H9 (cell line): Measurements from ENCODE around the gene IL1RAPL1. TPM values are rescaled to one million over a fixed set of nuclear protein-coding genes. Genes with fewer than 3 reads are reported as not detected.

Experiments used
- DNase-seq: peaks from one replicate; pipeline ENCODE4 v3.0.0-alpha.2; 2017
- H2AFZ ChIP-seq: one replicate; pipeline ENCODE4 v1.6.1; 2013; ENCODE audit warnings: mild to moderate bottlenecking, low read length, control low read depth, moderate library complexity
- H2AK5ac ChIP-seq: 2 replicates; pipeline ENCODE4 v1.6.1; 2013; ENCODE audit warnings: low read length, control low read depth, mixed read lengths; ENCODE audit not compliant: insufficient read length
- H2BK120ac ChIP-seq: one replicate; pipeline ENCODE4 v1.6.1; 2013; ENCODE audit warnings: low read depth, mild to moderate bottlenecking, low read length, control low read depth, inconsistent platforms; ENCODE audit not compliant: poor library complexity, severe bottlenecking
- H2BK12ac ChIP-seq: 2 replicates; pipeline ENCODE4 v1.6.1; 2013; ENCODE audit warnings: low read length, control low read depth, mixed read lengths, low read depth; ENCODE audit not compliant: insufficient read length
- H2BK15ac ChIP-seq: 2 replicates; pipeline ENCODE4 v1.6.1; 2013; ENCODE audit warnings: low read depth, low read length, control low read depth
- H2BK20ac ChIP-seq: one replicate; pipeline ENCODE4 v1.6.1; 2013; ENCODE audit warnings: low read depth, mild to moderate bottlenecking, low read length, control low read depth, inconsistent platforms; ENCODE audit not compliant: poor library complexity, severe bottlenecking
- H2BK5ac ChIP-seq: 2 replicates; pipeline ENCODE4 v1.6.1; 2013; ENCODE audit warnings: low read length, control low read depth, mixed read lengths; ENCODE audit not compliant: insufficient read length
- H3K14ac ChIP-seq: 2 replicates; pipeline ENCODE4 v1.6.1; 2013; ENCODE audit warnings: low read length, control low read depth; ENCODE audit not compliant: insufficient read depth
- H3K18ac ChIP-seq: 2 replicates; pipeline ENCODE4 v1.6.1; 2013; ENCODE audit warnings: low read depth, mild to moderate bottlenecking, mixed read lengths, low read length, control low read depth; ENCODE audit not compliant: insufficient read length
- H3K23ac ChIP-seq: 2 replicates; pipeline ENCODE4 v1.6.1; 2013; ENCODE audit warnings: low read length, control low read depth, mixed read lengths, low read depth; ENCODE audit not compliant: insufficient read length
- H3K23me2 ChIP-seq: 2 replicates; pipeline ENCODE4 v1.6.1; 2013; ENCODE audit warnings: low read depth, mild to moderate bottlenecking, mixed read lengths, low read length, control low read depth; ENCODE audit not compliant: insufficient read length, poor library complexity, severe bottlenecking
- H3K27ac ChIP-seq: 2 replicates; pipeline ENCODE4 v1.5.1; 2013; ENCODE audit warnings: low read length, control low read depth, mixed read lengths, low read depth; ENCODE audit not compliant: insufficient read length
- H3K27me3 ChIP-seq: 2 replicates; pipeline ENCODE4 v1.6.1; 2013; ENCODE audit warnings: low read length, control low read depth, inconsistent platforms; ENCODE audit not compliant: insufficient read depth
- H3K4ac ChIP-seq: 2 replicates; pipeline ENCODE4 v1.6.1; 2013; ENCODE audit warnings: low read depth, mild to moderate bottlenecking, control low read depth, inconsistent platforms, low read length, moderate library complexity
- H3K4me1 ChIP-seq: 2 replicates; pipeline ENCODE4 v1.6.1; 2013; ENCODE audit warnings: low read length, control low read depth, inconsistent platforms; ENCODE audit not compliant: insufficient read depth
- H3K4me2 ChIP-seq: 2 replicates; pipeline ENCODE4 v1.6.1; 2013; ENCODE audit warnings: low read length, control low read depth, mixed read lengths; ENCODE audit not compliant: insufficient read length, insufficient read depth
- H3K56ac ChIP-seq: 2 replicates; pipeline ENCODE4 v1.6.1; 2013; ENCODE audit warnings: low read depth, mild to moderate bottlenecking, mixed read lengths, low read length, control low read depth; ENCODE audit not compliant: insufficient read length
- H3K79me1 ChIP-seq: 2 replicates; pipeline ENCODE4 v1.6.1; 2013; ENCODE audit warnings: low read depth, mild to moderate bottlenecking, moderate library complexity, low read length, control low read depth, inconsistent platforms; ENCODE audit not compliant: insufficient read depth, poor library complexity, severe bottlenecking
- H3K79me2 ChIP-seq: 2 replicates; pipeline ENCODE4 v1.6.1; 2013; ENCODE audit warnings: low read length, control low read depth, inconsistent platforms; ENCODE audit not compliant: insufficient read depth
- H3K9ac ChIP-seq: 2 replicates; pipeline ENCODE4 v1.6.1; 2013; ENCODE audit warnings: low read length, control low read depth, mixed read lengths; ENCODE audit not compliant: insufficient read length; ENCODE audit errors: extremely low read depth
- H3K9me3 ChIP-seq: one replicate; pipeline ENCODE4 v1.6.1; 2013; ENCODE audit warnings: low read depth, low read length, inconsistent platforms; ENCODE audit not compliant: control insufficient read depth
- H3T11ph ChIP-seq: one replicate; pipeline ENCODE4 v1.6.1; 2013; ENCODE audit warnings: mild to moderate bottlenecking, low read length, control low read depth, inconsistent platforms
- H4K20me1 ChIP-seq: one replicate; pipeline ENCODE4 v1.6.1; 2013; ENCODE audit not compliant: control insufficient read depth, insufficient read length, insufficient read depth
- H4K5ac ChIP-seq: 2 replicates; pipeline ENCODE4 v1.6.1; 2013; ENCODE audit warnings: low read depth, mild to moderate bottlenecking, mixed read lengths, low read length, control low read depth; ENCODE audit not compliant: insufficient read length
- H4K8ac ChIP-seq: replicated peaks from 2 replicates; pipeline ENCODE4 v1.6.1; 2013; ENCODE audit warnings: low read length, control low read depth, mixed read lengths, low read depth; ENCODE audit not compliant: insufficient read length
- H4K91ac ChIP-seq: 2 replicates; pipeline ENCODE4 v1.6.1; 2013; ENCODE audit warnings: low read depth, mild to moderate bottlenecking, moderate library complexity, mixed read lengths, low read length, control low read depth; ENCODE audit not compliant: insufficient read length
- H3K27ac Mint-ChIP-seq, 3 experiments: 2 replicates in 2 of 3; 3 replicates in 1 of 3; pipeline ENCODE4 v1.8.0; 2020 to 2021; ENCODE audit warnings: mixed read lengths in 3 of 3, mild to moderate bottlenecking in 1 of 3, moderate library complexity in 1 of 3
- H3K27me3 Mint-ChIP-seq: 2 replicates; pipeline ENCODE4 v1.8.0; 2021; ENCODE audit warnings: low read depth, mild to moderate bottlenecking, moderate library complexity, mixed read lengths
- H3K36me3 Mint-ChIP-seq, 3 experiments: 2 replicates in 2 of 3; 3 replicates in 1 of 3; pipeline ENCODE4 v1.8.0; 2020 to 2021; ENCODE audit warnings: low read depth in 3 of 3, mixed read lengths in 3 of 3; ENCODE audit not compliant: insufficient read depth in 1 of 3
- H3K4me1 Mint-ChIP-seq, 2 experiments: 2 replicates each; pipeline ENCODE4 v1.8.0; 2020; ENCODE audit warnings: mixed read lengths in 2 of 2
- H3K4me3 Mint-ChIP-seq, 2 experiments: 2 replicates in 1 of 2; 3 replicates in 1 of 2; pipeline ENCODE4 v1.8.0; 2020 to 2021; ENCODE audit warnings: mild to moderate bottlenecking in 2 of 2, mixed read lengths in 2 of 2, moderate library complexity in 1 of 2
- H3K9me3 Mint-ChIP-seq, 2 experiments: 2 replicates in 1 of 2; 3 replicates in 1 of 2; pipeline ENCODE4 v1.8.0; 2020; ENCODE audit warnings: mild to moderate bottlenecking in 2 of 2, mixed read lengths in 2 of 2, moderate library complexity in 1 of 2
- CTCF ChIP-seq: fragments of 200-600 bp; sonication (generic); conservative IDR thresholded peaks from 3 replicates; pipeline ENCODE4 v1.8.0; 2021; ENCODE audit warnings: antibody characterized with exemption, mild to moderate bottlenecking
- WGBS: extraction: QIAGEN DNeasy Blood & Tissue Kit; methylation state at CpG from one replicate; pipeline ENCODE4 v1.1.7; 2013; ENCODE audit warnings: missing lambda C conversion rate, low lambda C conversion rate, mixed read lengths; ENCODE audit not compliant: insufficient read length; ENCODE audit errors: extremely low coverage; 5-methylcytosine and 5-hydroxymethylcytosine counted together
- total RNA-seq: library from RNA; stranded (reverse); gene quantifications from 2 replicates; pipeline ENCODE4 v1.2.1, GENCODE V29; 2021

IL1RAPL1 gene
- total RNA-seq, 1 experiment from 2014 or later = 0.31 TPM

GRCh38 chrX:29691044-29691443 lies 1103.8 kb downstream of the IL1RAPL1 start:
- no peaks in the 10 kb centered on the region for H3K23me2 ChIP-seq
- no peak overlapping the region for H4K91ac ChIP-seq
- H2AK5ac ChIP-seq = no peak overlapping the region
- H3K4me1 ChIP-seq = no peaks in the 10 kb centered on the region
- H2BK5ac ChIP-seq = no peak overlapping the region
- H3K27ac Mint-ChIP-seq = no peak overlapping the region
- no peak overlapping the region for H3T11ph ChIP-seq
- peaks cover 4% of the 10 kb centered on the region in 2 experiments; a peak in 3 of 4 replicates for H3K4me1 Mint-ChIP-seq
- H2BK120ac ChIP-seq = no peak overlapping the region
- H2AFZ ChIP-seq = no peak overlapping the region
- no peak overlapping the region for H2BK12ac ChIP-seq
- H3K27me3 Mint-ChIP-seq = no peaks in the 10 kb centered on the region
- no peak overlapping the region for H3K27ac ChIP-seq
- H3K9me3 ChIP-seq = no peaks in the 10 kb centered on the region
- no peak for TF ChIP-seq CTCF
- no peaks in the 10 kb centered on the region for H3K27me3 ChIP-seq
- H3K56ac ChIP-seq = no peak overlapping the region
- no peak overlapping the region for H4K8ac ChIP-seq
- peaks cover 0 to 39% of the 10 kb centered on the region in 2 experiments; a peak in 4 of 5 replicates for H3K9me3 Mint-ChIP-seq
- H2BK15ac ChIP-seq = no peak overlapping the region
- no peaks in the 10 kb centered on the region for H3K36me3 Mint-ChIP-seq
- no peaks in the 10 kb centered on the region for H3K79me1 ChIP-seq
- H3K9ac ChIP-seq = no peak overlapping the region
- no peaks in the 10 kb centered on the region for H4K20me1 ChIP-seq
- no peak overlapping the region for H3K4me2 ChIP-seq
- no peak overlapping the region for H3K4ac ChIP-seq
- H3K14ac ChIP-seq = no peak overlapping the region
- no peak overlapping the region for H4K5ac ChIP-seq
- no peaks in the 10 kb centered on the region for H3K79me2 ChIP-seq
- DNase-seq = no peak
- H3K4me3 Mint-ChIP-seq = no peak overlapping the region
- no CpG with 5 or more reads among the region's 3 CpGs for WGBS
- H3K23ac ChIP-seq = no peak overlapping the region
- H2BK20ac ChIP-seq = no peak overlapping the region
- H3K18ac ChIP-seq = no peak overlapping the region
